ENCODE results near the gene PLCH2.

- no peak for TF ChIP-seq CTCF (IDR thresholded peaks at IDR 0.05)
- TF ChIP-seq POLR2A (IDR thresholded peaks at IDR 0.05) = no peak
Observed at GRCh38 chr1:2499260-2499659, 23.2 kb downstream of the PLCH2 start.

Data from body of pancreas (tissue), 4 donors.